Measurements from ENCODE around the gene SEC63.

The SEC63 gene, protein sequence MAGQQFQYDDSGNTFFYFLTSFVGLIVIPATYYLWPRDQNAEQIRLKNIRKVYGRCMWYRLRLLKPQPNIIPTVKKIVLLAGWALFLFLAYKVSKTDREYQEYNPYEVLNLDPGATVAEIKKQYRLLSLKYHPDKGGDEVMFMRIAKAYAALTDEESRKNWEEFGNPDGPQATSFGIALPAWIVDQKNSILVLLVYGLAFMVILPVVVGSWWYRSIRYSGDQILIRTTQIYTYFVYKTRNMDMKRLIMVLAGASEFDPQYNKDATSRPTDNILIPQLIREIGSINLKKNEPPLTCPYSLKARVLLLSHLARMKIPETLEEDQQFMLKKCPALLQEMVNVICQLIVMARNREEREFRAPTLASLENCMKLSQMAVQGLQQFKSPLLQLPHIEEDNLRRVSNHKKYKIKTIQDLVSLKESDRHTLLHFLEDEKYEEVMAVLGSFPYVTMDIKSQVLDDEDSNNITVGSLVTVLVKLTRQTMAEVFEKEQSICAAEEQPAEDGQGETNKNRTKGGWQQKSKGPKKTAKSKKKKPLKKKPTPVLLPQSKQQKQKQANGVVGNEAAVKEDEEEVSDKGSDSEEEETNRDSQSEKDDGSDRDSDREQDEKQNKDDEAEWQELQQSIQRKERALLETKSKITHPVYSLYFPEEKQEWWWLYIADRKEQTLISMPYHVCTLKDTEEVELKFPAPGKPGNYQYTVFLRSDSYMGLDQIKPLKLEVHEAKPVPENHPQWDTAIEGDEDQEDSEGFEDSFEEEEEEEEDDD

DNA sequence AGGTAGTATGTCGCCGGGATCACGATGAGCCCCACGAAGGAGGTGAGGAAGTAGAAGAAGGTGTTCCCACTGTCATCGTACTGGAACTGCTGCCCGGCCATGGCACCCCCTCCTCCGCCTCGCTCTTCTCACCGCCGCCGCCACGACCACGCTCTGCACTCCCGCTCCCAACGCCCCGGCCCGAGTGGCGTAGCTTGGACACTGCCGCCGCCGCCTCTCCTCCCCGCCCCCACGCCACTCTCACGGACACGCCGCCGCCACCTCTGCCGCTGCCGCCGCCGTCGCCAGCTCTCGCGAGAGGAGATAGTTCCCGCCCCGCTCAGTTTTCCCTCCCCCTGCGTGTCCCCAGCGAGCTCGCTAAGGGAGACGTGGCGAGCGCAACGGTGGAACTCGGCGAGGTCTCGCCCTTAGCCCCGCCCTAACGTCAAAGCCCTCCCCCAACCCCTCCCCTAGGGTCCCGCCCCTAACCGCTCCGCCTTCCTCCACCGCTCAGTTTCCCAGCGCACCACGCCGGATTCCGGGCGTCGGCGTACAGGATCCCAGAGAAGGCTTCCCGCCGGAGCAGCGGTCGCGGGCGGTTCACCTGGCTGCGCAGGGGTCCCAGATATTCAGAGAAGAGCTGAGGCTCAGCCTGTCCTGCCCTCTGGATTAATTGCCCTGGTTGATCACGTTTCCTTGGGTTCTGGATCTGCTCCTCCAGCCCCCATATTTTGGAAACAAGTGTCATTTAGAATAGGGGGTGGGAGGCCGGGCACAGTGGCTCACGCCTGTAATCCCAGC lies at the start of gene SEC63:
TSS of gene SEC63 (minus strand) at position 300 of the 780 bp plus-strand sequence. CDS start at position 101, 199 bp downstream.
- peak within 1 kb of the TSS; percentile 69 for H3K27ac ChIP-seq (ENCODE audit: low read length)

DNA sequence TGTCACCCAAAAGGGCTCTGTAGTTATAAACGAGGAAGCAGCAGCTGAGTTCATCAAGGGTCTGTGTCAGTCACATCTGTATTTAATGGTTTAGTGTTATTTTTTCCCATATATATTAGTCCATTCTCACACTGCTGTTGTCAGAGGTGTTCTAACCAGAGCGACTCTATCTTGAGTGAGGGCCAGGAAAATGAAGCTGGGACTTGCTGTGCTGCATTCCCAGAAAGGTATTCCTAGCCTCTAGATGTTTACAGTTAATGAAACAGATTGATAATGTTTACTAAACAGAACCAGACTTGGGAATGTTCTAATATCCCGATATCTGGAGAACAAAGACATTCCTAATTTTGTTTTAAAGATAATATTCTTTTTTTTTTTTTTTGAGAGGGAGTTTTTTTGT lies 48.0 kb upstream of the SEC63 start:
- H3K36me3 ChIP-seq (replicated peaks; ENCODE audit: low read depth, low read length), result no peaks in the 10 kb centered on the region
- no peak overlapping the region for H3K9ac ChIP-seq (ENCODE audit: low read length)
- no peak overlapping the region for H3K4me2 ChIP-seq (ENCODE audit: low read length)
- no peak overlapping the region for H3K27ac ChIP-seq (ENCODE audit: low read length)
- no peaks in the 10 kb centered on the region for H3K27me3 ChIP-seq (ENCODE audit: low read depth, low read length)
- TF ChIP-seq, protein P1, sequence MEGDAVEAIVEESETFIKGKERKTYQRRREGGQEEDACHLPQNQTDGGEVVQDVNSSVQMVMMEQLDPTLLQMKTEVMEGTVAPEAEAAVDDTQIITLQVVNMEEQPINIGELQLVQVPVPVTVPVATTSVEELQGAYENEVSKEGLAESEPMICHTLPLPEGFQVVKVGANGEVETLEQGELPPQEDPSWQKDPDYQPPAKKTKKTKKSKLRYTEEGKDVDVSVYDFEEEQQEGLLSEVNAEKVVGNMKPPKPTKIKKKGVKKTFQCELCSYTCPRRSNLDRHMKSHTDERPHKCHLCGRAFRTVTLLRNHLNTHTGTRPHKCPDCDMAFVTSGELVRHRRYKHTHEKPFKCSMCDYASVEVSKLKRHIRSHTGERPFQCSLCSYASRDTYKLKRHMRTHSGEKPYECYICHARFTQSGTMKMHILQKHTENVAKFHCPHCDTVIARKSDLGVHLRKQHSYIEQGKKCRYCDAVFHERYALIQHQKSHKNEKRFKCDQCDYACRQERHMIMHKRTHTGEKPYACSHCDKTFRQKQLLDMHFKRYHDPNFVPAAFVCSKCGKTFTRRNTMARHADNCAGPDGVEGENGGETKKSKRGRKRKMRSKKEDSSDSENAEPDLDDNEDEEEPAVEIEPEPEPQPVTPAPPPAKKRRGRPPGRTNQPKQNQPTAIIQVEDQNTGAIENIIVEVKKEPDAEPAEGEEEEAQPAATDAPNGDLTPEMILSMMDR (IDR thresholded peaks at IDR 0.05; ENCODE audit: low read depth, low read length), result no peak
- TF ChIP-seq EZH2phosphoT487 (IDR thresholded peaks at IDR 0.05; ENCODE audit: low read depth), result no peak
- H4K20me1 ChIP-seq (ENCODE audit: insufficient read depth, low read length), result no peaks in the 10 kb centered on the region
- H3K79me2 ChIP-seq (ENCODE audit: low read length), result no peaks in the 10 kb centered on the region
- peaks cover 6% of the 10 kb centered on the region for H3K4me1 ChIP-seq (ENCODE audit: low read length)
- no peaks in the 10 kb centered on the region for H3K9me3 ChIP-seq (ENCODE audit: insufficient read depth, low read length)
- H3K4me3 ChIP-seq (ENCODE audit: low read length), result no peak overlapping the region
- H2AFZ ChIP-seq (ENCODE audit: low read depth, low read length), result no peak overlapping the region

More for the DNA sequence above, at the start of gene SEC63:
- H3K4me2 ChIP-seq (ENCODE audit: low read length), result peak within 1 kb of the TSS; percentile 72
- peak within 1 kb of the TSS; percentile 98 for H3K9ac ChIP-seq (ENCODE audit: low read length)
- no peaks in the 10 kb centered on the region for H3K9me3 ChIP-seq (ENCODE audit: insufficient read depth, low read length)
- H3K4me1 ChIP-seq (ENCODE audit: low read length), result peaks cover 6% of the 10 kb centered on the region
- H3K27me3 ChIP-seq (ENCODE audit: low read depth, low read length), result no peaks in the 10 kb centered on the region
- H3K79me2 ChIP-seq (ENCODE audit: low read length), result peaks cover 41% of the 10 kb centered on the region
- H4K20me1 ChIP-seq (ENCODE audit: insufficient read depth, low read length), result peaks cover 11% of the 10 kb centered on the region
- H3K36me3 ChIP-seq (replicated peaks; ENCODE audit: low read depth, low read length), result peaks cover 8% of the 10 kb centered on the region
- peak within 1 kb of the TSS; percentile 98 for H3K4me3 ChIP-seq (ENCODE audit: low read length)
- H2AFZ ChIP-seq (ENCODE audit: low read depth, low read length), result peak within 1 kb of the TSS; percentile 79
- no peak for TF ChIP-seq EZH2phosphoT487 (IDR thresholded peaks at IDR 0.05; ENCODE audit: low read depth)
- TF ChIP-seq, protein P1 (IDR thresholded peaks at IDR 0.05; ENCODE audit: low read depth, low read length), result no peak

DNA sequence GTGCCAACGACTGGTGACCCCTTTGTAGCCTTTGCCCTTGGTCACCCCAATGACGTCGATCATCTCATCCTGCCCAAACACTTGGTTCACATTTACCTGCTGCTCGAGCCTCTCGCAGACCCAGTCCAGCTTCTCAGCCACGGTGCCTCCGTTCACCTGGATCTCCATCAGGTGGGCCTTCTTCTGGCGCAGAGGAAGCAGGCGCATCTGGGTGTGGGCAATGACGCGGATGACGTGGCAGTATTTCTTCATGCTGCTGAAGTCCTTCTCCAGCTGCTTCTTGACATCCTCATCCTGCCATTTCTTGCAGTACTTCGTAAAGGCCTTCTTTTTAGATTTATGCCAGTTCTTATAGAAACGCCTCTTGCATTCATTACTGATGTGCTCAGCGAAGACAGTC lies 46.9 kb upstream of the SEC63 start:
- H3K4me3 ChIP-seq (ENCODE audit: low read length), result no peak overlapping the region
- H3K79me2 ChIP-seq (ENCODE audit: low read length), result no peaks in the 10 kb centered on the region
- H4K20me1 ChIP-seq (ENCODE audit: insufficient read depth, low read length), result no peaks in the 10 kb centered on the region
- no peak overlapping the region for H3K27ac ChIP-seq (ENCODE audit: low read length)
- H3K4me1 ChIP-seq (ENCODE audit: low read length), result peaks cover 6% of the 10 kb centered on the region
- no peak overlapping the region for H3K4me2 ChIP-seq (ENCODE audit: low read length)
- no peaks in the 10 kb centered on the region for H3K36me3 ChIP-seq (replicated peaks; ENCODE audit: low read depth, low read length)
- H2AFZ ChIP-seq (ENCODE audit: low read depth, low read length), result no peak overlapping the region
- no peaks in the 10 kb centered on the region for H3K9me3 ChIP-seq (ENCODE audit: insufficient read depth, low read length)
- no peaks in the 10 kb centered on the region for H3K27me3 ChIP-seq (ENCODE audit: low read depth, low read length)
- no peak overlapping the region for H3K9ac ChIP-seq (ENCODE audit: low read length)
- TF ChIP-seq, protein P1 (IDR thresholded peaks at IDR 0.05; ENCODE audit: low read depth, low read length), result no peak
- TF ChIP-seq EZH2phosphoT487 (IDR thresholded peaks at IDR 0.05; ENCODE audit: low read depth), result no peak

All from OCI-LY3 (cell line).